ENCODE data around the gene EEPD1.

DNA sequence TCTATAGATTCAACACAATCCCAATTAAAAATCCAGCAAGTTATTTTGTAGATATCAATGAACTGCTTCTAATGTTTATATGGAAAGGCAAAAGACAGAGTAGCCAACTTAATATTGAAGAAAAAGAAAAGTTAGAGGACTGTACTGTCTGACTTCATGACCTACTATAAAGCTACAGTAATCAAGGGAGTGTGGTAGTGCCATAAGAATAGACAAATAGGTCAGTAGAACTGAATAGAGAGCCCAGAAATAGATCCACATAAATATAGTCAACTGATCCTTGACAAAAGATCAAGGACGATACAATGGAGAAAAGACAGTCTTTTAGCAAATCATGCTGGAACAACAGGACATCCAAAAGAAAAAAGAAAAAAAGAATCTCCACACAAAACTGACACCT, 7.4 kb upstream of the EEPD1 start:
- TF ChIP-seq POLR2A (IDR thresholded peaks at IDR 0.05), result no peak
- TF ChIP-seq, protein P1, sequence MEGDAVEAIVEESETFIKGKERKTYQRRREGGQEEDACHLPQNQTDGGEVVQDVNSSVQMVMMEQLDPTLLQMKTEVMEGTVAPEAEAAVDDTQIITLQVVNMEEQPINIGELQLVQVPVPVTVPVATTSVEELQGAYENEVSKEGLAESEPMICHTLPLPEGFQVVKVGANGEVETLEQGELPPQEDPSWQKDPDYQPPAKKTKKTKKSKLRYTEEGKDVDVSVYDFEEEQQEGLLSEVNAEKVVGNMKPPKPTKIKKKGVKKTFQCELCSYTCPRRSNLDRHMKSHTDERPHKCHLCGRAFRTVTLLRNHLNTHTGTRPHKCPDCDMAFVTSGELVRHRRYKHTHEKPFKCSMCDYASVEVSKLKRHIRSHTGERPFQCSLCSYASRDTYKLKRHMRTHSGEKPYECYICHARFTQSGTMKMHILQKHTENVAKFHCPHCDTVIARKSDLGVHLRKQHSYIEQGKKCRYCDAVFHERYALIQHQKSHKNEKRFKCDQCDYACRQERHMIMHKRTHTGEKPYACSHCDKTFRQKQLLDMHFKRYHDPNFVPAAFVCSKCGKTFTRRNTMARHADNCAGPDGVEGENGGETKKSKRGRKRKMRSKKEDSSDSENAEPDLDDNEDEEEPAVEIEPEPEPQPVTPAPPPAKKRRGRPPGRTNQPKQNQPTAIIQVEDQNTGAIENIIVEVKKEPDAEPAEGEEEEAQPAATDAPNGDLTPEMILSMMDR (IDR thresholded peaks at IDR 0.05), result no peak
